Left lung (tissue), 10 donors: ENCODE results near the gene MYO18A. TPM values are rescaled to one million over a fixed set of nuclear protein-coding genes. Genes with fewer than 3 reads are reported as not detected.
"Not testable (repeated sequence)": the region's sequence is repeated elsewhere in the genome, so short reads cannot be mapped to it uniquely, and the experiment has no call there.

Experiments used
- ATAC-seq: fragments of 200-7000 bp; cut with Tn5 transposase; one replicate; pipeline ENCODE4 v1.9.1; 2020; ENCODE audit warnings: moderate library complexity
- DNase-seq, 4 donors: peaks; one replicate each; pipeline ENCODE4 v3.0.0-alpha.2; 2013 to 2020
- H3K27ac ChIP-seq, 2 donors: fragments of 200-600 bp; sonication (generic) in 1 of 2; one replicate each; pipeline versions ENCODE4 v1.5.0 to v1.8.0; 2020 to 2021
- H3K27me3 ChIP-seq, 2 donors: fragments of 200-600 bp; sonication (generic) in 1 of 2; one replicate each; pipeline versions ENCODE4 v1.5.0 to v1.8.0; 2020 to 2021
- H3K36me3 ChIP-seq, 2 donors: fragments of 200-600 bp; sonication (generic) in 1 of 2; one replicate each; pipeline versions ENCODE4 v1.5.0 to v1.8.0; 2020 to 2021
- H3K4me1 ChIP-seq, 2 donors: fragments of 200-600 bp; one replicate each; pipeline ENCODE4 v1.8.0; 2021
- H3K4me3 ChIP-seq, 2 donors: fragments of 200-600 bp; sonication (generic) in 1 of 2; one replicate each; pipeline versions ENCODE4 v1.5.0 to v1.8.0; 2020 to 2021; ENCODE audit warnings: mild to moderate bottlenecking in 1 of 2
- H3K9me3 ChIP-seq, 2 donors: fragments of 200-600 bp; sonication (generic) in 1 of 2; one replicate each; pipeline versions ENCODE4 v1.5.0 to v1.8.0; 2020 to 2021
- intact Hi-C, 2 donors: fragments of 100-400 bp; cut with DNase I; formaldehyde crosslinking; loops; one replicate each; pipeline versions ENCODE4 v1.11.2 to v1.14.2; 2022
- polyA plus RNA-seq, 6 donors: library from polyadenylated mRNA; unstranded; fragments of 120-200 nt; gene quantifications; one replicate each; pipeline ENCODE4 v1.2.1, GENCODE V29; 2013; ENCODE audit not compliant: insufficient read length in 6 of 6
- total RNA-seq, 2 donors: library from RNA; stranded (reverse); fragmentation: NEBNext Ultra II Directional; extraction: Animal tissue kit (Norgen Biotek cat#: 25700); gene quantifications; one replicate each; pipeline ENCODE4 v1.2.1, GENCODE V29; 2021
- TF ChIP-seq, protein P1 (sequence below), 2 donors: fragments of 200-600 bp; sonication (generic) in 1 of 2; IDR thresholded peaks; one replicate each; pipeline versions ENCODE4 v1.5.0 to v1.8.0; 2021; ENCODE audit warnings: antibody characterized with exemption in 2 of 2
- donor health status: DM: no; HTN: yes; CAD: no.
- donor health status: DM: no; HTN: no; CAD: no.

The MYO18A gene
- total and polyA plus RNA-seq, 8 donors, result 37.0 to 58.3 (median 40.4) TPM

DNA sequence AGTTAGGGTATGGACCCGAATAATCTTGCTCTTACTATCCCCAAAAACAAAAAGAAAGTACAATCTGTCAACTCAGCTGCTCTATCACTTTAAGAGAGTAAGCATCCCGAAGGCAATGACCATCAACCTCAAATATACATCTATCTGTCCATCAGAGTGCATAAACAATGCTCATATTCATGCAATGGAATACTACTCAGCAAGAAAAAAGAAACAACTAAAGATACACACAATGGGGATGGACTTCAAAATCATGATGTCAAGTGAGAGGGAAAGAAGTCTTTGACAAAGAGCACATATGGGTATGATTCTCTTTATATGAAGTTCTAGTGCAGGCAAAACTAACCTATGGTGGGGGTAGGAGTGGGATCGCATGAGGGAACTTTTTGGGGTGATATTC is 9.5 kb downstream of the MYO18A start:
- ATAC-seq, result no peak
- intact Hi-C loops, result no loop called here

DNA sequence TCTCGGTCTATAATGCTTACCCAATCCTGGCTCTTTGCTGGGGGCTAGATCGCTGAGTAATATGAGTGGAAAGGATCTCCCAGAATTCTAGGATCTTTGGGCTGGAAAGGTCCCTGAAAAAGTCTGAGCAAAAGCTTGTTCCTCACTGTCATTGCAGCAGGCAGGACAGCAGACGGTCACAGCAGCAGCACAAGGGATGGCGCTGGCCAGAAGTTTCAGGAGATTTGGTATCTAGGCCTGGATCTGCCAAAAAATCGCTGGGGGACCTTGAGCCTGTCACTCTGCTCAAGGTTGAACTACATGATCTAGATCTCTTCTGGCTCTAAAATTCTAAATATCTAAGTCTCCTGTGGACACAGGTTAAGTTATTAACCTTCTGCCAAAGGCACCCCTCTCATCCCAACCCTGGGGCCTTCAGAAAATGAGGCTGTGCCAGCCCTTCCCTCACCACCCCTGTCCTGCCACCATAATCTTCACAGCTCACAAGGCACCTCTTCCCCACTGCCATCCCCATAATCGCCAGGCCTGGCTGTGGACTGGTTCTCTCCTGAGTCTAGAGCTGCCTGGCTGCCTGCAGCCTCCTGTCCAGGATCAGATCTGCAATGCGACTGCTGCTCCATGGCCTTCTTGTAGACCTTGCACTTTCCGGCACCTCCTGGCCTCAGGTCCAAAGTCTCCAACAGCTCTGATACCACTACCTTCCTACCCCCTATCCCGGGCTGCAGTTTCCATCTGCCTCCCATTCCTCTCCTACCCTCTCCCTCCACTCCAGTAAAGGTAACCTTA is 10.2 kb downstream of the MYO18A start:
- no peaks in the 10 kb centered on the region for H3K9me3 ChIP-seq
- no peaks in the 10 kb centered on the region for H3K27me3 ChIP-seq
- H3K36me3 ChIP-seq, result peaks cover 0 to 19% of the 10 kb centered on the region in 2 donors
- H3K27ac ChIP-seq, result no peak overlapping the region
- H3K4me1 ChIP-seq, result peaks cover 0 to 4% of the 10 kb centered on the region in 2 donors
- H3K4me3 ChIP-seq, result no peak overlapping the region
- DNase-seq, result no peak
- intact Hi-C loops, result no loop called here
- TF ChIP-seq, protein P1, sequence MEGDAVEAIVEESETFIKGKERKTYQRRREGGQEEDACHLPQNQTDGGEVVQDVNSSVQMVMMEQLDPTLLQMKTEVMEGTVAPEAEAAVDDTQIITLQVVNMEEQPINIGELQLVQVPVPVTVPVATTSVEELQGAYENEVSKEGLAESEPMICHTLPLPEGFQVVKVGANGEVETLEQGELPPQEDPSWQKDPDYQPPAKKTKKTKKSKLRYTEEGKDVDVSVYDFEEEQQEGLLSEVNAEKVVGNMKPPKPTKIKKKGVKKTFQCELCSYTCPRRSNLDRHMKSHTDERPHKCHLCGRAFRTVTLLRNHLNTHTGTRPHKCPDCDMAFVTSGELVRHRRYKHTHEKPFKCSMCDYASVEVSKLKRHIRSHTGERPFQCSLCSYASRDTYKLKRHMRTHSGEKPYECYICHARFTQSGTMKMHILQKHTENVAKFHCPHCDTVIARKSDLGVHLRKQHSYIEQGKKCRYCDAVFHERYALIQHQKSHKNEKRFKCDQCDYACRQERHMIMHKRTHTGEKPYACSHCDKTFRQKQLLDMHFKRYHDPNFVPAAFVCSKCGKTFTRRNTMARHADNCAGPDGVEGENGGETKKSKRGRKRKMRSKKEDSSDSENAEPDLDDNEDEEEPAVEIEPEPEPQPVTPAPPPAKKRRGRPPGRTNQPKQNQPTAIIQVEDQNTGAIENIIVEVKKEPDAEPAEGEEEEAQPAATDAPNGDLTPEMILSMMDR (IDR thresholded peaks at IDR 0.05), result no peak
- ATAC-seq, result no peak

More for the DNA sequence above, 9.5 kb downstream of the MYO18A start:
- Histone ChIP-seq H3K9me3 (no peaks in the 10 kb centered on the region), H3K27me3 (no peaks in the 10 kb centered on the region), H3K36me3 (peaks cover 0 to 12% of the 10 kb centered on the region in 2 donors), H3K4me3 (no peak overlapping the region), H3K27ac (no peak overlapping the region), H3K4me1 (peaks cover 4 to 6% of the 10 kb centered on the region in 2 donors)
- TF ChIP-seq, protein P1 (IDR thresholded peaks at IDR 0.05), result no peak
- no peak for DNase-seq

DNA sequence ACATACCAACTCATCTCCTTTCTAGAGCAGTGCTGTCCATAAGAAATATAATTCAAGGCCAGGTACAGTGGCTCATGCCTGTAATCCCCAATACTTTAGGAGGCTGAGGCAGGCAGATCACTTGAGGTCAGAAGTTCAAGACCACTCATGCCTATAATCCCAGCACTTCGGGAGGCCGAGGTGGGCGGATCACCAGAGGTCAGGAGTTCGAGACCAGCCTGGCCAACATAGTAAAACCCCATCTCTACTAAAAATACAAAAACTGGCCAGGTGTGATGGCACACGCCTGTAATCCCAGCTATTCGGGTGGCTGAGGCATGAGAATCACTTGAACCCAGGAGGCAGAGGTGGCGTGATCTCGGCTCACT is 11.5 kb downstream of the MYO18A start:
- peaks cover 0 to 19% of the 10 kb centered on the region in 2 donors for H3K36me3 ChIP-seq
- DNase-seq, H3K27ac ChIP-seq, H3K27me3 ChIP-seq, ATAC-seq, H3K4me1 ChIP-seq, H3K4me3 ChIP-seq, intact Hi-C loops, H3K9me3 ChIP-seq: not testable (repeated sequence)

DNA sequence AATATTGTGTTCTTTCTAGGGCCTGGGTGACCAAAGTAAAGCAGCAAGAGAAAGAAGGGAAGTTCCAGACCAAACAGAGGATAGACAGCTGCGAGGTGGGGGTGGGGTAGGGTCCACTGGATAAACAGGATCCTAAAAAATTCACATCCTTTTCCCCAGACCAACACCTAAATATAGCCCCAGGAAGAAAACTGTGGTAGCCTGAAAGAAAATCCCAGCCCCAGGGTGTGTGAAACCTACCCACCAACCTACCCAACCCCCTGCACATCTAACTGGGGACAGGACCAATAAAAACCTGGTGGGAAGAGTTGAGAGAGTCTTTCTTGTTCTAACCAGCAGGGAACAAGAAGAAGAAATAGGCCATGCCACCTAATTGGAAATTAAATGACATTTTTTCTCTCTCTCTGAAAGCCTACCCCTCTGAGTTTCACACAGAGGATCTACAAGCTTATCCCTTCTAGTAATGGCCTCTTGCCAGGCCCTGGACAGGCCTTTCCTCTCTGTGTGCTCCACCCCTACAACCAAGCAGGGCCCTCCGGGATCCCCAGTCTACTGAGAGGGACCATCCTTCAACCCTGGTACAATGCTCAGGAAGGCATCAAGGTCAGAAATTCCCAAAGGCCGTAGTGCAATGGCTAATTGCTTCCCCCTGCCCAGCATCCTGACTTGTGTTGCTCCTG is 12.0 kb downstream of the MYO18A start:
- Histone ChIP-seq H3K4me3 (no peak overlapping the region), H3K36me3 (peaks cover 0 to 19% of the 10 kb centered on the region in 2 donors), H3K27me3 (no peaks in the 10 kb centered on the region), H3K4me1 (peaks cover 4 to 10% of the 10 kb centered on the region in 2 donors), H3K27ac (no peak overlapping the region), H3K9me3 (no peaks in the 10 kb centered on the region)
- TF ChIP-seq, protein P1 (IDR thresholded peaks at IDR 0.05), result no peak
- no peak for ATAC-seq
- DNase-seq, result no peak
- intact Hi-C loops, result no loop called here

DNA sequence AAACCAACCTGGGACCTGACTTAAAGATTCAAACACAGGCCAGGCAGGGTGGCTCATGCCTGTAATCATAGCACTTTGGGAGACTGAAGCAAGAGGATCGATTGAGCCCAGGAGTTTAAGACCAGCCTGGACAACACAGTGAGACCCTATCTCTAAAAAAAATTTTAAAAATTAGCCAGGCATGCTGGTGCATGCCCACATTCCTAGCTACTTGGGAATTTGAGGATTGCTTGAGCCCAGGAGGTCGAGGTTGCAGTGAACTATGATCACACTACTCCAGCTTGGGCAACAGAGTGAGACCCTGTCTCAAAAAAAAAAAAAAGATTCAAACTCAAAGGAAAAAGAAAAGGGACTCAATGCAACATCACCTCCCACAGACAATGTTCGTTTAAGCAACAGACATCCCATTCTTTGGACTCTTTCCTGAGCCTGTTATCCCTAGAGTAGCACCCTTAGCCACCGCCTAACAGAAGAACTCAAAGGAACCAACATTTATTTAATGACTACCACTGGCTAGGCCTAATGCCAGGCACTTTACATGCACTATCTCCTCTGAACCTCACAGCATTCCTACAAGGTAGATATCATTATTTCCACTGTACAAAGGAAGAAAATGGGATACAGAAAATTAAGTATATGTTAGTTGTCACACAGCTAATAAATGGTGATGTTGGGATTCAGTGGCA is 12.7 kb downstream of the MYO18A start:
- Histone ChIP-seq H3K4me3 (no peak overlapping the region), H3K27ac (no peak overlapping the region), H3K9me3 (no peaks in the 10 kb centered on the region), H3K36me3 (peaks cover 0 to 19% of the 10 kb centered on the region in 2 donors), H3K4me1 (peaks cover 4 to 10% of the 10 kb centered on the region in 2 donors), H3K27me3 (no peaks in the 10 kb centered on the region)
- intact Hi-C loops, result no loop called here
- TF ChIP-seq, protein P1 (IDR thresholded peaks at IDR 0.05), result no peak
- DNase-seq (no peak), ATAC-seq (no peak)
